ENCODE results near the gene C2orf74.
"Not testable (repeated sequence)": the region's sequence is repeated elsewhere in the genome, so short reads cannot be mapped to it uniquely, and the experiment has no call there.

Gene C2orf74

DNA sequence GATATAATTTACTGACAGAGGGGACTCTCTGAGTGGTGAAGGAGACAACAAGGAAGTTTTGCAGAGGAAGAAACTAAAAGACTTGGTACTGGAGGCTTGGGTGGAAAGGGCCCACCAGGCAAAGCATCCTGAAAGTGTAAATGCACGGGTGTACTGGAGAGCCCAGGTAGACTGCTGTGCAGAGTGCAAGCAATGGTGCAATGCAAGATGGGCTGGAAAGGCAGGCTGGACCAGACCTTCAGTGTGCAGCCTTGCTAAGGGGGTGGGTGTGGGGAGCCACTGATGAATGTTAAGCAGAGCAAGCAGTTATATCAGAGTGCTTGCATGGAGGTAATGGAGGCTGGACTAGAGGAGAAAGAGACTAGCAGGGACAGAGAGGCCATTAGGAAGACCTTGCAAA is 10.7 kb downstream of the C2orf74 start:
- no peak overlapping the region for H3K4me3 ChIP-seq (ENCODE audit: low read depth, low read length)

DNA sequence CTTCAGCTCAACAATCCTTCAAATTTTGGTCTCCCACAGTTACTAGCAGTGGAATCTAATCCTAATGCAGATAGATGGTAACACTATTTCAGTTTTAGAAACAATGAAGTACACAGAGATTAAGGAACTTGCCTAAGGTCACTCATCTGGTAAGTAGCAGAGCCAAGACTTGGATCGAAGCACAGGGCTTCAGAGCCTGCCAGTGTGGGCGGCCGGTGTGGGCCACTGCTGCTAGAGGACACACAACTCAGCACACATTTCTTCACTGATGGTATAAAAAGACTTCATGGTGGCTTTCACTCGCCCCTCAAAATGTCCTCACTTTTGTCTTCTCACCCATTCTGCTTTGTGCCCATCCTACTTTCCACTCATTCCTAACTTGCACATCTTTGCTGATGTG is 11.1 kb downstream of the C2orf74 start:
- no peak overlapping the region for H3K4me3 ChIP-seq (ENCODE audit: low read depth, low read length)

DNA sequence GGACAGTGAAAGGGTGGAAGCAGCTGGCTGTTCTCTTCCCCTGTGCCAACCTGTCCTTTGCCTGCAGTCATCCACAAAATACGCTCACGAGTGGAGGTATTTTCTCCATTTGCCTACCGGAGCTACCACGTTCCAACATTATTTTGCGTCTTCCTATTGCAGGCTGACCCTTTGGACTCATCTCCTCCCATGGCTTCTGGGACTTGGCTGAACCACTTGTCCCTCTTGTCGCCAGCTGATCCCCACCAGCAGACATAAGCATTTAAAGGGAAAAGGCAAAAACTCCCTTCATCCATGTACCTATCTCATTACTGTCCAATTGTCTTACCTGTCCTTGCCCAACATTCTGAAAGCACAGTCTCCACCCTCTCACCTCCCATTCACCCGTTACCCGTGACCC is 13.0 kb downstream of the C2orf74 start:
- H3K4me3 ChIP-seq (ENCODE audit: low read depth, low read length), result no peak overlapping the region

DNA sequence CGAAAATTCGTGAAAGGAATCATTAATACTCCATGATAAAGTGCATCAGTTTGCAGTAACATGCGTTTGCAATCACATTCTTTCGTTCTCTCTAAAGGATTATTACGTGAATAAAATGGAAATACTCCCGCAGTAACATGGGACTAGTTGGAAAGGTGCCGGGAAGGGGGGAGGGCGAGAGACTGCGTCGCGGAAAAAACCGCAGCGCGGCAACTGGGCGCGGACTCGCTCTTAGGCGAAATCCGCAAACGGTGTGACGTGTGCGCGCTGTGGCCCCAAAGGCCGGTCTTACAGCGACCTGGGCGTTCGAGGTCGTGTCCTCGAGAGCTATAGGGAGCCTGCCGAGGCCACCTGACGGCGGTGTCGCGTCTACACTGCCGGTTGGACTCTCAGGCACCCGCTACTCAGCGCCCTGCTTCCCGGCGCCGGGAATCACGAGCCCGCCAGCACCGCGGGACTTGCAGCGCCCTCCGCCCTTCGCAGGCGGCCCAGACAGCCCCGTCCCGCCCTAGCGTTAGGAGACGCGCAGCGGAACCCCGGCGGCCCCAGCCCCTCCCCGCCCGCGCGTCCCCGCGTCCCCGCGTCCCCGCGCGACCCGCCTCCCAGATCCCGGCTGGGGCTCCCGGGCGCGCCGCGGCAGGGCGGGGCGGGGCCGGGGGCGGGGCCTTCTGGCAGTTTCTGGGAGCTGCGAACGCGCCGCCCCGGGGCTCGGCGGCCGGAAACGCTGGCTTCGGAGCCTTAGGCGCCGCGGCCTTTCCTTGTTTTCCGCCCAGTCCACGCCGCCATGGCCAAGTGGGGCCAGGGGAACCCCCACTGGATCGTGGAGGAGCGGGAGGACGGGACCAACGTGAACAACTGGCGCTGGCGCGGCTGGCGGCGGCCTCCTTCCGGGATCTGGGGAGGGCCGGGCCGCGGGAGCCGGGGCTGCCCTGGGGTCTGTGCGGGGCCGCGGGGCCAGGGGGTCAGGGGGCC is 15.1 kb downstream of the C2orf74 start:
- peak overlapping the region; percentile 58 for H3K4me3 ChIP-seq (ENCODE audit: low read depth, low read length)

DNA sequence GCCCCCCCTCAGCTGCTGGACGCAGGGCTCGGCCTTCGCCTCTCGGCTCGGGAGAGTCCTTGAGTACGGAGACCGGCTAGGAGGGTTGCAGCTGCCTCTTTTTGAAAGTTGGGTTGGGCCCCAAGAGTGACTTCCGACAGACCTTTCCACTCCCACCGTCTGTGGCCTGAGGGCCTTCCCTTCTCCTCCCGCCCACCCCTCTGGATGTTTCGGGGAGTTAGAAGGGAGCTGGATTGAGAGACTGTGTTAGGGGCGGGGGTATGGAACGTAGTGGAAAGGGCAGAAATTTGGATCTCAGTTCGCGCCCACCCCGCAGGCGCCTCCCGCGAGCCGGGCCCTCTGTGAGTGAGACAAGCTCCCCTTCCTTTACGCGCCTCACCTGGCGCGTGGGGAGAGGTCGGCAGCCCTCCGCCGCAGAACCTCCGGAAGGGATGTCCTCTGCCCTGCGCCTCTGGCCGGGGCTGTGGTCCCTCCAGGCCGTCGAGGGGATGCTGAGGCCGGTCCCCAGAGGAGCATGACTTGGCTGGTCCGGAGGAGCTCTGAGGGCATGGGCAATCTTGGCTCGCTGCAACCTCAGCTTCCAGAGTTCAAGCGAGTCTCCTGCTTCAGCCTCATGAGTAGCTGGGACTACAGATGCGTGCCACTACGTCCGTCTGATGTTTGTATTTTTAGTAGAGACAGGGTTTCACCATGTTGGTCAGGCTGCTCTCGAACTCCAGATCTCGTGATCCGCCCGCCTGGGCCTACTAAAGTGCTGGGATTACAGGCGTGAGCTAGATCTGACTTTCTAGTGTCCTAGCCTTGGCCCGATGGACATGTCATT is 15.9 kb downstream of the C2orf74 start:
- peak overlapping the region; percentile 58 for H3K4me3 ChIP-seq (ENCODE audit: low read depth, low read length)

DNA sequence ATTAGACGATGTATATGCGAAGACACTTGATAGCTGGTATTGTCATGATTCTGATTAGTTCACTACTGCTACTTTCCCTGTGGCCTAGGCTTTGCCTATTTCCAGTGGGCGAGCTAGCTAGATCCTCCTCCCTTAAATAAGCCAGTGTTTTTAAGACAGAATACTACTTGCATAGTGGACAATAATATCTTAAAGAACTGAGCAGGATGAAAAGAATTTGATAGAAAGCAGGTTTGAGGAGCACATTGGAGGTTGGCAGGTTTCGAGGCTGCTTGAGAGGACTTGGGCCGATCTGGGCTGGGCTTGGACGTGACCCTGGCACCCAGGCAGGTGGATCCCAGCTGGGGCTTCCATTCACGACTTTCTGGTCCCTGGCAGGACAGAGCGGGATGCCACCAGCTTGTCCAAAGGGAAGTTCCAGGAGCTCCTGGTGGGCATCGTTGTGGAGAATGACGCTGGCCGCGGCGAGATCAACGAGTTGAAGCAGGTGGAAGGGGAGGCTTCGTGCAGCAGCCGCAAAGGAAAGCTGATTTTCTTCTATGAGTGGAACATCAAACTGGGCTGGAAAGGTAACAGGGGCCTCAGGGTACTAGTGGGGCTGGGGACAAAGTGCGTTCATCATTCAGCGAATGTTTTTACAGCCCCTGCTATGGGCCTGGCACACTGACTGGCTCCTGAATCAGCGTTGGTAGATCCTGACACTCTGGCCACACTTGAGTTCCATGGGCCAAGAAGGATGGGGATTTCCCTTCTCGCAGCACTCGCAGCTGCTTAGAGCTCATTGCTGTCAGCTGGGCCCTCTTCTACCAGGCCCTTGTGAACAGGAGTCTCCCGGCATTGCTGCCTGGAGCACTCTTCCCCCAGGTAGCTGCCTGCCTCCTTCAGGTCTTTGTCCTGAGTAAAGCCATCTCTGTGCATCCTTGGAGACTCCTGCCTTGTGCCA is 16.9 kb downstream of the C2orf74 start:
- H3K4me3 ChIP-seq (ENCODE audit: low read depth, low read length), result no peak overlapping the region

DNA sequence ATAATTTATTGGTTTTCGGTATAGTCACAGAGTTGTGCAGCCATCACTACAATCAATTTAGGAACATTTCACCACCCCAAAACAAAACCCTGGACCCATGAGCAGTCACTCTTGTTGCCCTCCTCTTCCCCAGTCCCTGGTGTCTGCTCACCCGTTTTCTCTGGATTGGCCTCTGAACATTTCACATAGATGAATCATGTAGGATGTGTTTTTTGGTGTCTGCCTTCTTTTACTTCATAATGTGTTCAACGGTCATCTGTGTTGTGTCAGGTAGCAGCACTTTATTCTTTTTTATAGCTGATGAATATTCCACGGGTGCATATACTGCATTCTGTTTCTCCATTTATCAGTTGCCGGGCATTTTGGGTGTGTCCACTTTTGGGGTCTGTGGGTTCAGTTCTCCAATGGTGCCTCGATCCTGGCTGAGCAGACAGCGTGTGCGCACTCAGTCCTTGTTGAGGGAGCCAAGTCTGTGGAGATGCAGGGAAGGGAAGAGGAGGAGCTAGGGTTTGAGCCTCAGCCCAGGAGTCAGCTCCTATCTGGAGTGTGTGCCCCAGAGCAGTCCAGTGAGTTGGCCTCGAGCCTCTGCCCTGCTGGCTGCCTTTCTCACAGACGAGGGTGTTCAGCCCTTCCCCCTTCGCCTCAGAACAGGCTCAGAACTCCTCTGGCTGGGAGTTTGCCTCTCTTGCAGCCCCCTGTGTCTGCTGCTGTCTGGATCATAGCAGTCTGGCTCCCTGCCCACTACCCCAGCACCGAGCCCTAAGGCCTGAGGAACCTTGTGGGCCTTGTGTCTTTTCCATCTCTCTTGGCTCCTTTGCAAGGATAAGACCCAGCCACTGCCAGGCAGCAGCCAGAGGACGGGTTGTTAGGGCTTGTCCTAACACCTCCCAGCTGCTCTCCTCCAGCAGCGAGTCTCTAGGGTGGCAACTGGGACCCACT is 18.0 kb downstream of the C2orf74 start:
- H3K4me3 ChIP-seq (ENCODE audit: low read depth, low read length), result no peak overlapping the region

DNA sequence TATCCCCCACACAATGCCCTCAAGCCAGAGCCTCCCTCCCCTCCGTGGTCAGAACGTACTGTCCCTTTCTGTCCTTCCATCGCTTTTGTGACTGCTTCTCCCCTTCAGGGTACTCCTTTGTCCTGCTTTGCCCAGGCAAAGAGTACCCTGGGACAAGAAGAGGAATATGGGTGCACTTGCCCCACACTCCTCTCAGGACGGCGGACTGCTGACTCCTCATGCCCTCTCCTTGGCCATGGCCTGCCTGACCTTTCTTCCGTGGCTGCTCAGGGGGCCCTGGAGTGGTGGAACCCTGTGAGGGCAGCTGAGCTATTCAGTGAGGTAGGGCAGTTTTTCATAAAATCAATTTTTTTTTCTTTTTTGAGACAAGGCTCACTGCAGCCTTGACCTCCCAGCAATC is 18.7 kb downstream of the C2orf74 start:
- no peak overlapping the region for H3K4me3 ChIP-seq (ENCODE audit: low read depth, low read length)

DNA sequence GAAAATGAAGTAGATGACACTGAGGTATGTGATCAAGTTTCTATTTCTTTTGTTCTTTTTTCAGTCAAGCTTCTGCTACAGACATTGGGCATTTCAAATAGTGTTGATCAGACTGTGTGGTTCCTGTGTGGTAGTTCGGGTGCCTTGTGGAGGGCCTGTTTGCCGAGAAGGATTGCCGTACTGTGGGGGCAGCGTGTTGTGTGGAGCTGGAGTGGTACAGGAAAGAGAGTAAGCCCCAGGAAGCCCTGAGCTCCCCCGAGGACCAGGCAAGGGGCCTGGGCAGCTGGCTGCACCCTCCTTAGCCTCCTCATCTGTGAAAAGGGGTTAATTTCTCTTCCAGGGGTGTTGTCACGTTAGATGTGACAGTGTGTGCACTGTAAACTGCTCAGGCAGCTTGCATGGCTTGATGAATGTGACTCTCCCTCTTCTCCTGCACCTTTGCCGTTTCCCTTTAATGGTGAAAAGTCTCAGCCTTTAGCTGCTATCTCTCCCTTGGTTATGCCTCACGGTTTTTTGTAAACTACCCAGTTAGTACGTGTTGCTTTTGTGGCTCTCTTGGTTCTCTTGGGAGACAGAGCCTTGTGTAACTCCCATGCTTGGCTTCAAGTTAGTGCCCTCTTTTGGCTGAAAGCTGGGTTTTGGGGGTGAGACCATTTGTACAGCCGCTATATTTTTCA is 19.5 kb downstream of the C2orf74 start:
- H3K4me3 ChIP-seq (ENCODE audit: low read depth, low read length), result no peak overlapping the region

DNA sequence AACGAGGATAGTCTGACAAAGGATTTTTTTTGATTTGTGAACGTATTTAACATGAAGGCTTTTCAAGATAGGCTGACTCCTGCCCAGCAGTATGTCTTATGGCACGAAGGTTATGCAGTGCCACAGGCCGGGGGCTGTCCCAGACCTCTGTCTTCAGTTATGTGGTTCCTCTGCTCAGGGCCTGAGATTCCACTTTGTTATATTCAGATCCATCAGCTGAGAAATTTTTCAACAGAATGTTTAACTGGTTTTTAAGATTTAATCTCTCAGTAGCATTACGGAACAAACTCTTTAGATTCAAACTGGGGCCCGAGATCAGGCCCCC is 20.0 kb downstream of the C2orf74 start:
- no peak overlapping the region for H3K4me3 ChIP-seq (ENCODE audit: low read depth, low read length)

DNA sequence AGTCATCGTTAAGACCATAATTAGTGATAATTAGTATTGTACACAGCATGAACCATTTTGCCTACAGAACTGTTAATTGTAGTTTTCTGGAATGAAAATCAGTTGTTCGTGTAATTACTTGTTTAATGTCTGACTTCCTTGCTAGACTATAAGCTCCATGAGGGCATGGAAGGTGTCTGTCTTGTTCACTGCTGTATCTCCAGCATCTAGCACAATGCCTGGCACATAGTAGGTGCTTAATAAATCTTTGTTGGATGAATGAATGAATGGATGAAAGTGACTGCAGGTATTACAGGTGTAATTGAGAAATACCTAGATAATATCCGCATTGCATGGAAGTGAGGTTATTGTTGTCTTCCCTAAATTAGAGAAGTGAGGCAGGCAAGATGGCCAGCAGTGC is 21.8 kb downstream of the C2orf74 start:
- no peak overlapping the region for H3K4me3 ChIP-seq (ENCODE audit: low read depth, low read length)

DNA sequence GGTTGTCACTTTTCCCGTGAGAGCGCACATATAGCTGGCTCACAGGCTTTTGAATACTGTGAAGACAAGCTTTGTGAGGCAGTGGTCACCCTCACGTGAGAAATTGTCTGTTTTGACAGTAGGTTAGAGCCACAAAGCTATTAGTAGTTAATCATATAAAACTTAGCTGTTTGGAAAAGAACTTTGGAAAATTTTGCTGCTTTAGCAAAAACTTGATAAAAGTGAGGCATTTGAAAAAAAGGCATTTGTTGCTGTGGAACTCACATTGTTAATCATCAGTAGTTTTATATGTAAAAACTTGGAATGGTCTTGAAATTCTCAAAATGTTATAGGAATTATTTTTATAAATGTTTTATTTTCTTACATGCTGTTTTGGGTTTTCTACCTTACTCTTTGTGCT is 22.3 kb downstream of the C2orf74 start:
- H3K4me3 ChIP-seq (ENCODE audit: low read depth, low read length), result no peak overlapping the region

DNA sequence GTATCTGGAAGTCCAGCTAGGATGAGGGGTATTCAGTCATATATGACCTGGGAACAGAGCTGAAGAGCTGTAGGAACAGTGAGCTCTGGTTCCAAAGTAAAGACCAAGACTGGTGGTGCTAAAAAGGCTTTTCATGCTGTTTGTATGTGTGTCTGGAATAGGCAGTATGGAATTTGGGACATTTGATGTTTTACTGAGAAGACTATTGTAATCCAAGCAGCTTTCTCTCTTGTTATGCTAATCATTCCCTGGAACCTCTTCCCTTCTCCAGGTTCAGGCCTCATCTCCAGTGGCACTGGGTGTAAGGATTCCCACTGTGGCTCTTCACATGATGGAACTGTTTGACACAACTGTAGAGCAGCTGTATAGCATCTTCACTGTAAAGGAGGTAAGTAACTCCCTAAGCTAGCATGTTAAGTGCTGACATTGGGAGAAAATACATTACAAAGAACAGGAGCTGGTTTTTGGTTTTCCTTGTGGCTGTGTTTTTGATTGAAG is 23.3 kb downstream of the C2orf74 start:
- H3K4me3 ChIP-seq (ENCODE audit: low read depth, low read length), result no peak overlapping the region

DNA sequence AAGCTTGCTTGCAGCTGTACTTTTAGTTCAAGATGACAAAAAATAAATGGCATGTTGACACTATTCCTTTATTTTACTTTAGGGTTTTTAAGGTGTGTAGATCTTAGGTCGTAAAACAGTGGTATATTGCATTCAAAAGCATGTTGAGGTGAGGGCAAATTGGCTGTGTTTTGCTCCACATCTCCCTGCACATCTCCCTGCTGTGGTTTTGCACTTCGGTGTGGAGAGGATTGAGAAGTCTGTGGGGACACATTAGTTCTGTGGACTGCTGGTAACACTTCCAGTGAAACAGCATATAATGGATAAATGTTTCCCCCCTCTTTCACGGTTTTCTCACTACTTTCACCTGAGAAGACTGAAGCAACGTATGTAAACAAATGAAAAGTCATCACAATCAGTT is 25.1 kb downstream of the C2orf74 start:
- H3K4me3 ChIP-seq (ENCODE audit: low read depth, low read length), result no peak overlapping the region

DNA sequence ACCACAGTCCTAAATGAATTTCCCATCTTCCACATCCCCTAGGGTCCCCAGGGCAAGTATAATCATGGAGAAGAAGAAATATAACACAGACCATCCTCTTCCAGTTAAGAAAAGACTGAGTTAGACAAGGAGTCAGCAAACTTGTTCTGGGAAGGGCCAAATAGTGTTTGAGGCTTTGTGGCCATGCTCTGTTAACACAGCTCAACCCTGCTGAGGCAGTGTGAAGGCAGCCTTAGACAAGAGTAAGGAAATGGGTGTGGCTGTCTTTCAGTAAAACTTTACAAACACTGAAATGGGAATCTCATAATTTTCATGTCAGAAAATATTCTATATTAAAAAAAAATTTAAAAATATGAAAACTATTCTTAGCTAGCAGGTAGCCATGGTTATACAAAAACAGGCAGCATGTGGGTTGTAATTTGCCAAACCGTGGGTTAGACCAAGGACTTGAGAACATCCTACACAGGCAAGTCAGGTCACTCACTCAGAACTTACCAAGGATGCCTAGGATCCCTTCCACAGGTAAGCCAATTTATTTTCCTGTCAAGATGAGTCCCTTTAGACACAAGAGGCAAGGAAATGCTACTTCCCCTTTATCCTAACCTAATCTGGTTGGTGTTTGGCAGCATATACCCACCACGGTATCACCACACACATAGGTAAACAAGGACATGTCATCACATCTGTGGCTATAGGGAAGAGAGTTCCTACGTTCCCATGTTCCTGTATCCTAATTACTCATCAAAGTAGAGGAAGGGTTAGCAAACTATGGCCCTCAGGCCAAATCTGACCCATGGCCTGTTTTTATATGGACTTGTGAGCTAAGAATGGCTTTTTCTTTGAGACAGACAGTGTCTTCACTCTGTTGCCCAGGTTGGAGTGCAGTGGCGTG is 31.9 kb downstream of the C2orf74 start:
- no peak overlapping the region for H3K4me3 ChIP-seq (ENCODE audit: low read depth, low read length)

DNA sequence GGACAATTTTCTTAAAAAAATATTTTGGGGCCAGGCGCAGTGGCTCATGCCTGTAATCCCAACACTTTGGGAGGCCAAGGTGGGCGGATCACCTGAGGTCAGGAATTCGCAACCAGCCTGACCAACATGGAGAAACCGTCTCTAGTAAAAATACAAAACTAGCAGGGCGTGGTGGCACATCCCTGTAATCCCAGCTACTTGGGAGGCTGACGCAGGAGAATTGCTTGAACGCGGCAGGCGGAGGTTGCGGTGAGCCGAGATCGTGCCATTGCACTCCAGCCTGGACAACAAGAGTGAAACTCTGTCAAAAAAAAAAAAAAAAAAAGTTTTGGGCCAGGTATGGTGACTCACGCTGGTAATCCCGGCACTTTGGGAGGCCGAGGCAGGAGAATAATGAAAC is 32.7 kb downstream of the C2orf74 start:
- not testable (repeated sequence) for H3K4me3 ChIP-seq (ENCODE audit: low read depth, low read length)

DNA sequence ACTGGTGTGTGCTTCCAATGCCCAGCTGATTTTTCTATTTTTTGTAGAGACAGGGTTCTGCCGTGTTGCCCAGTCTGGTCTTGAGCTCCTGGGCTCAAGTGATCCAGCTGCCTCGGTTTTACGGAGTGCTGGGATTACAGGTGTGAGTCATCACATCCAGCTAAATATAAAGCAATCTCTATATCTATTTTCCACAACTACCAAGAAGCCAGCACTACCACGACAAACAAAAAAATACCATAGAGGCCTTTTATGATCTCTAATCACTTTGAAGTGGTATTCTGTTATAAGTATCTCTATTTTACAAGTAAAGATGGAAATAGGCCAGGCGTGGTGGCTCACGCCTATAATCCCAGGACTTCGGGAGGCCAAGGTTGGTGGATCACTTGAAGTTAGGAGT is 34.7 kb downstream of the C2orf74 start:
- H3K4me3 ChIP-seq (ENCODE audit: low read depth, low read length), result no peak overlapping the region

DNA sequence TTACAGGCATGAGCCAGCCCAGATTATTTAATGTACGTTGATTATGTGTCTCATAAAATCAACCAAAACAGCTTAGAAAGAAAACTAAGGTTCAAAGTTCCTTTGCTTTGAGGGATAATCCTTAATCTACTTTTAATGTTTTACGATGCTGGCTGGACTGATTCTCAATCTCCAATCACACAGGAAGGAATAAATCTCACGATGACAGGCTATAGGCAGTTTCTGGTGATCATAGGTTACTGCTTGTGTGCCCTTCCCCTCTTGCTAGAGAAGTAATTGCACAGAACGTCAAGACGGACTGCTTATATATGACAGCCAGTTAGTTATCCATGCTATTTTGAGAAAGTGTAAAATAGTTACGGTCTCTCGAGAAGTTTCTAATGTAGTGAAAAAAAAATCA is 43.1 kb downstream of the C2orf74 start:
- no peak overlapping the region for H3K4me3 ChIP-seq (ENCODE audit: low read depth, low read length)
